HepG2 (cell line): ENCODE results near the gene PPP1R9B. TPM values are rescaled to one million over a fixed set of nuclear protein-coding genes. Genes with fewer than 3 reads are reported as not detected.
A peak's percentile ranks its signal among the peaks of the same experiment; 100 is the strongest.

Source experiments
- ARID3A ChIP-seq: IDR thresholded peaks from 2 replicates; pipeline ENCODE4 v1.6.1; 2012; ENCODE audit warnings: low read depth, low read length, improper control_type of control experiment
- MEIS1 ChIP-seq: sonication (generic); formaldehyde crosslinking; IDR thresholded peaks from 2 replicates; pipeline ENCODE4 v1.9.0; 2021; ENCODE audit warnings: mild to moderate bottlenecking, missing genetic modification reagents, moderate library complexity, borderline replicate concordance
- MIXL1 ChIP-seq: IDR thresholded peaks from 2 replicates; pipeline ENCODE4 v1.6.1; 2016
- NFIC ChIP-seq: IDR thresholded peaks from 2 replicates; pipeline ENCODE4 v1.6.1; 2012; ENCODE audit warnings: mild to moderate bottlenecking, low read length, inconsistent platforms
- PTBP1 ChIP-seq: fragments of 200-400 bp; formaldehyde crosslinking; IDR thresholded peaks from 2 replicates; pipeline ENCODE4 v1.6.1; 2018; ENCODE audit warnings: low read length, low read depth; ENCODE audit not compliant: poor library complexity, severe bottlenecking
- ZBTB21 ChIP-seq: sonication (generic); formaldehyde crosslinking; IDR thresholded peaks from 2 replicates; pipeline ENCODE4 v1.4.0; 2020; ENCODE audit warnings: missing genetic modification reagents
- ZNF143 ChIP-seq: sonication (generic); formaldehyde crosslinking; IDR thresholded peaks from 2 replicates; pipeline ENCODE4 v1.4.0; 2020; ENCODE audit warnings: missing genetic modification reagents
- ZNF276 ChIP-seq: sonication (generic); formaldehyde crosslinking; IDR thresholded peaks from 2 replicates; pipeline ENCODE4 v1.4.0; 2020; ENCODE audit warnings: mild to moderate bottlenecking, low read depth, missing genetic modification reagents
- ZNF337 ChIP-seq: sonication (generic); formaldehyde crosslinking; IDR thresholded peaks from 2 replicates; pipeline ENCODE4 v1.5.1; 2020; ENCODE audit warnings: missing genetic modification reagents, low read depth, mild to moderate bottlenecking, borderline replicate concordance
- ZSCAN12 ChIP-seq: sonication (generic); formaldehyde crosslinking; IDR thresholded peaks from 2 replicates; pipeline ENCODE4 v1.9.0; 2021; ENCODE audit warnings: mild to moderate bottlenecking, missing genetic modification reagents
- polyA plus RNA-seq, 8 experiments: library from polyadenylated mRNA; depleted of rRNA in 3 of 8; stranded (reverse) in 7 of 8; unstranded in 1 of 8; fragments of >200 nt; fragmentation: Illumina TruSeq in 4 of 8; extraction: Trizol in 4 of 8; gene quantifications; 2 replicates each; pipeline versions ENCODE4 v1.2.1 to v1.2.3, GENCODE V29; 2011 to 2016; ENCODE audit warnings: low read depth in 4 of 8, missing spikeins in 1 of 8, mixed read lengths in 1 of 8; ENCODE audit not compliant: insufficient read depth in 1 of 8
- total RNA-seq, 5 experiments: library from RNA; depleted of rRNA; stranded (reverse); fragments of >200 nt; fragmentation: Illumina TruSeq; extraction: Trizol; gene quantifications; 2 replicates each; pipeline ENCODE4 v1.2.3, GENCODE V29; 2016; ENCODE audit warnings: low read depth in 1 of 5
- TF ChIP-seq, protein P1 (sequence below): sonication (generic); formaldehyde crosslinking; IDR thresholded peaks from 2 replicates; pipeline ENCODE4 v1.4.0; 2020; ENCODE audit warnings: missing genetic modification reagents, borderline replicate concordance
- TF ChIP-seq, protein P2 (sequence below): sonication (generic); formaldehyde crosslinking; IDR thresholded peaks from 2 replicates; pipeline ENCODE4 v1.5.1; 2020; ENCODE audit warnings: mild to moderate bottlenecking, missing genetic modification reagents
- TF ChIP-seq, protein P3 (sequence below): sonication (generic); formaldehyde crosslinking; IDR thresholded peaks from 2 replicates; pipeline ENCODE4 v1.5.1; 2020; ENCODE audit warnings: missing genetic modification reagents, mild to moderate bottlenecking, borderline replicate concordance

The PPP1R9B gene
- total and polyA plus RNA-seq, 2 of the 13 experiments (the other 11 are each of a cell fraction or from before 2014, with no cell fraction given) = 9.4 to 15.8 TPM

GRCh38 chr17:50149417-50150353 lies 792 bp downstream of the PPP1R9B start (continued):
- TF ChIP-seq, protein P1, sequence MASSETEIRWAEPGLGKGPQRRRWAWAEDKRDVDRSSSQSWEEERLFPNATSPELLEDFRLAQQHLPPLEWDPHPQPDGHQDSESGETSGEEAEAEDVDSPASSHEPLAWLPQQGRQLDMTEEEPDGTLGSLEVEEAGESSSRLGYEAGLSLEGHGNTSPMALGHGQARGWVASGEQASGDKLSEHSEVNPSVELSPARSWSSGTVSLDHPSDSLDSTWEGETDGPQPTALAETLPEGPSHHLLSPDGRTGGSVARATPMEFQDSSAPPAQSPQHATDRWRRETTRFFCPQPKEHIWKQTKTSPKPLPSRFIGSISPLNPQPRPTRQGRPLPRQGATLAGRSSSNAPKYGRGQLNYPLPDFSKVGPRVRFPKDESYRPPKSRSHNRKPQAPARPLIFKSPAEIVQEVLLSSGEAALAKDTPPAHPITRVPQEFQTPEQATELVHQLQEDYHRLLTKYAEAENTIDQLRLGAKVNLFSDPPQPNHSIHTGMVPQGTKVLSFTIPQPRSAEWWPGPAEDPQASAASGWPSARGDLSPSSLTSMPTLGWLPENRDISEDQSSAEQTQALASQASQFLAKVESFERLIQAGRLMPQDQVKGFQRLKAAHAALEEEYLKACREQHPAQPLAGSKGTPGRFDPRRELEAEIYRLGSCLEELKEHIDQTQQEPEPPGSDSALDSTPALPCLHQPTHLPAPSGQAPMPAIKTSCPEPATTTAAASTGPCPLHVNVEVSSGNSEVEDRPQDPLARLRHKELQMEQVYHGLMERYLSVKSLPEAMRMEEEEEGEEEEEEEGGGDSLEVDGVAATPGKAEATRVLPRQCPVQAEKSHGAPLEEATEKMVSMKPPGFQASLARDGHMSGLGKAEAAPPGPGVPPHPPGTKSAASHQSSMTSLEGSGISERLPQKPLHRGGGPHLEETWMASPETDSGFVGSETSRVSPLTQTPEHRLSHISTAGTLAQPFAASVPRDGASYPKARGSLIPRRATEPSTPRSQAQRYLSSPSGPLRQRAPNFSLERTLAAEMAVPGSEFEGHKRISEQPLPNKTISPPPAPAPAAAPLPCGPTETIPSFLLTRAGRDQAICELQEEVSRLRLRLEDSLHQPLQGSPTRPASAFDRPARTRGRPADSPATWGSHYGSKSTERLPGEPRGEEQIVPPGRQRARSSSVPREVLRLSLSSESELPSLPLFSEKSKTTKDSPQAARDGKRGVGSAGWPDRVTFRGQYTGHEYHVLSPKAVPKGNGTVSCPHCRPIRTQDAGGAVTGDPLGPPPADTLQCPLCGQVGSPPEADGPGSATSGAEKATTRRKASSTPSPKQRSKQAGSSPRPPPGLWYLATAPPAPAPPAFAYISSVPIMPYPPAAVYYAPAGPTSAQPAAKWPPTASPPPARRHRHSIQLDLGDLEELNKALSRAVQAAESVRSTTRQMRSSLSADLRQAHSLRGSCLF (CRISPR knock-in tag) = no peak
- TF ChIP-seq MEIS1 (peak; percentile 59; the same call in 1 of the 2 replicates), ZNF276 (peak; percentile 79; the same call in 1 of the 2 replicates), ZNF143 (CRISPR knock-in tag) (no peak), ZBTB21 (no peak), PTBP1 (no peak), ZSCAN12 (CRISPR knock-in tag) (peak; percentile 63; the same call in 1 of the 2 replicates), NFIC (no peak), ZNF337 (CRISPR knock-in tag) (no peak), MIXL1 (CRISPR knock-in tag) (no peak), ARID3A (no peak)
- TF ChIP-seq, protein P2, sequence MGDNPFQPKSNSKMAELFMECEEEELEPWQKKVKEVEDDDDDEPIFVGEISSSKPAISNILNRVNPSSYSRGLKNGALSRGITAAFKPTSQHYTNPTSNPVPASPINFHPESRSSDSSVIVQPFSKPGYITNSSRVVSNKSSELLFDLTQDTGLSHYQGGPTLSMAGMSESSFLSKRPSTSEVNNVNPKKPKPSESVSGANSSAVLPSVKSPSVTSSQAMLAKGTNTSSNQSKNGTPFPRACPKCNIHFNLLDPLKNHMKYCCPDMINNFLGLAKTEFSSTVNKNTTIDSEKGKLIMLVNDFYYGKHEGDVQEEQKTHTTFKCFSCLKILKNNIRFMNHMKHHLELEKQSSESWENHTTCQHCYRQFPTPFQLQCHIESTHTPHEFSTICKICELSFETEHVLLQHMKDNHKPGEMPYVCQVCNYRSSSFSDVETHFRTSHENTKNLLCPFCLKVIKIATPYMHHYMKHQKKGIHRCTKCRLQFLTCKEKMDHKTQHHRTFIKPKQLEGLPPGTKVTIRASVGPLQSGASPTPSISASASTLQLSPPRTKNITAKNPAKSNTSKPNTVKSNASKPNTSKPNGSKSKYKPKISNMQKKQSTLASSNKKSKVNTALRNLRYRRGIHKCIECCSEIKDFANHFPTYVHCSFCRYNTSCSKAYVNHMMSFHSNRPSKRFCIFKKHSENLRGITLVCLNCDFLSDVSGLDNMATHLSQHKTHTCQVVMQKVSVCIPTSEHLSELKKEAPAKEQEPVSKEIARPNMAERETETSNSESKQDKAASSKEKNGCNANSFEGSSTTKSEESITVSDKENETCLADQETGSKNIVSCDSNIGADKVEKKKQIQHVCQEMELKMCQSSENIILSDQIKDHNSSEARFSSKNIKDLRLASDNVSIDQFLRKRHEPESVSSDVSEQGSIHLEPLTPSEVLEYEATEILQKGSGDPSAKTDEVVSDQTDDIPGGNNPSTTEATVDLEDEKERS (CRISPR knock-in tag) = no peak
- TF ChIP-seq, protein P3, sequence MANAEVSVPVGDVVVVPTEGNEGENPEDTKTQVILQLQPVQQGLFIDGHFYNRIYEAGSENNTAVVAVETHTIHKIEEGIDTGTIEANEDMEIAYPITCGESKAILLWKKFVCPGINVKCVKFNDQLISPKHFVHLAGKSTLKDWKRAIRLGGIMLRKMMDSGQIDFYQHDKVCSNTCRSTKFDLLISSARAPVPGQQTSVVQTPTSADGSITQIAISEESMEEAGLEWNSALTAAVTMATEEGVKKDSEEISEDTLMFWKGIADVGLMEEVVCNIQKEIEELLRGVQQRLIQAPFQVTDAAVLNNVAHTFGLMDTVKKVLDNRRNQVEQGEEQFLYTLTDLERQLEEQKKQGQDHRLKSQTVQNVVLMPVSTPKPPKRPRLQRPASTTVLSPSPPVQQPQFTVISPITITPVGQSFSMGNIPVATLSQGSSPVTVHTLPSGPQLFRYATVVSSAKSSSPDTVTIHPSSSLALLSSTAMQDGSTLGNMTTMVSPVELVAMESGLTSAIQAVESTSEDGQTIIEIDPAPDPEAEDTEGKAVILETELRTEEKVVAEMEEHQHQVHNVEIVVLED = no peak
